G401 (cell line): ENCODE measurements around the gene PCDHGA8. TPM values are rescaled to one million over a fixed set of nuclear protein-coding genes. Genes with fewer than 3 reads are reported as not detected.
"Not testable (repeated sequence)": the region's sequence is repeated elsewhere in the genome, so short reads cannot be mapped to it uniquely, and the experiment has no call there.

Source experiments
- DNase-seq: peaks from one replicate; pipeline ENCODE4 v3.0.0-alpha.2; 2015; ENCODE audit warnings: low spot score
- in situ Hi-C: cut with HindIII; loops from 2 replicates; pipeline ENCODE4 v1.10.0; 2016; ENCODE audit warnings: low sequenced_read_pairs, mixed read lengths
- total RNA-seq: library from RNA; depleted of rRNA; stranded (reverse); fragments of >200 nt; shearing (Covaris generic); gene quantifications from 2 replicates; pipeline ENCODE4 v1.2.3, GENCODE V29; 2014

Gene PCDHGA8
- total RNA-seq, 1 experiment from 2014 or later: not detected

DNA sequence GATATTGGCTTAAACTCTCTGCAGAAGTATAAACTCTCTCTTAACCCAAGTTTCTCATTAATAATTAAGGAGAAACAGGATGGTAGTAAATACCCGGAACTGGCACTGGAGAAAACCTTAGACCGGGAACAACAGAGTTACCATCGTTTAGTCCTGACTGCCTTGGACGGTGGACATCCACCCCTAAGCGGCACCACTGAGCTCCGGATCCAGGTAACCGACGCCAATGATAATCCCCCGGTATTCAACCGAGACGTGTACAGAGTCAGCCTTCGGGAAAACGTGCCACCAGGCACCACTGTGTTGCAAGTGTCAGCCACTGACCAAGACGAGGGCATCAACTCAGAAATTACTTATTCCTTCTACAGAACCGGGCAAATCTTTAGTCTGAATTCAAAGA, 6.2 kb downstream of the PCDHGA8 start:
- in situ Hi-C loops: no loop called here

GRCh38 chr5:141399555-141400258, 7.3 kb downstream of the PCDHGA8 start:
- in situ Hi-C loops: no loop called here
- DNase-seq: no peak

More for the DNA sequence above, 6.2 kb downstream of the PCDHGA8 start:
- no peak for DNase-seq

- in situ Hi-C loops: no loop called here
- peak; percentile 37 for DNase-seq
Observed at GRCh38 chr5:141402553-141403243, 10.3 kb downstream of the PCDHGA8 start, which contains the start of gene PCDHGA9. PCDHGA9 (plus strand) TSS chr5:141402778; CDS start chr5:141402953, 175 bp downstream.

DNA sequence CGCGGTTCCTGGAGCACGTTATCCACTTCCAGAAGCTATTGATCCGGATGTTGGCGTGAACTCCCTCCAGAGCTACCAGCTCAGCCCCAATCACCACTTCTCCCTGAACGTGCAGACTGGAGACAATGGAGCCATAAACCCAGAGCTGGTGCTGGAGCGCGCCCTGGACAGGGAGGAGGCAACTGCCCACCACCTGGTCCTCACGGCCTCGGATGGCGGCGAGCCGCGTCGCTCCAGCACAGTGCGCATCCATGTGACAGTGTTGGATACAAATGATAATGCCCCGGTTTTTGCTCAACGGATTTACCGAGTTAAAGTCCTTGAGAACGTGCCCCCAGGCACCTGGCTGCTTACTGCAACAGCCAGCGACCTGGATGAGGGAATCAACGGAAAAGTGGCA, 11.0 kb downstream of the PCDHGA8 start:
- no peak for DNase-seq
- in situ Hi-C loops: no loop called here

DNA sequence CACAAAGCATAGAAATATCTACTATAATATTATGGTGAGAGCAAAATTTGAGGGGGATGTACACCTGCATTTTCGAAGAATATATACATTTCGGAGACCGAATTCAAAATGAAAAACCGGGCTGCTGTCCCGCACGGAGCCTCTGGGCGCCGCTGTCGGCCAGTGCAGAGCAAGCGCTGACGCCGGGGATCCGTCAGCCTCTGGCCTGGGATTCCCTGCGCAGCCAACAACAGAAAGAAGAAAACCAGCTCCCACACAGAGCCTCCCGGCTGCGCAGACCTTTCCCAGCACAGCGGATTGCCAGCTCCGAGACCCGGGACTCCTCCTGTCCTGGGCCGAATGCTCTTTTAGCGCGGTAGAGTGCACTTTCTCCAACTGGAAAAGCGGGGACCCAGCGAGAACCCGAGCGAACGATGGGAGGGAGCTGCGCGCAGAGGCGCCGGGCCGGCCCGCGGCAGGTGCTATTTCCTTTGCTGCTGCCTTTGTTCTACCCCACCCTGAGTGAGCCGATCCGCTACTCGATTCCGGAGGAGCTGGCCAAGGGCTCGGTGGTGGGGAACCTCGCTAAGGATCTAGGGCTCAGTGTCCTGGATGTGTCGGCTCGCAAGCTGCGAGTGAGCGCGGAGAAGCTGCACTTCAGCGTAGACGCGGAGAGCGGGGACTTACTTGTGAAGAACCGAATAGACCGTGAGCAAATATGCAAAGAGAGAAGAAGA, 15.5 kb downstream of the PCDHGA8 start, which contains the start of gene PCDHGB6:
Gene PCDHGB6, plus strand, starts transcription at position 232 of the 716 bp plus-strand sequence. Its CDS starts 182 bp downstream, at position 414.
- DNase-seq: peak; percentile 9
- in situ Hi-C loops: not testable (repeated sequence)

DNA sequence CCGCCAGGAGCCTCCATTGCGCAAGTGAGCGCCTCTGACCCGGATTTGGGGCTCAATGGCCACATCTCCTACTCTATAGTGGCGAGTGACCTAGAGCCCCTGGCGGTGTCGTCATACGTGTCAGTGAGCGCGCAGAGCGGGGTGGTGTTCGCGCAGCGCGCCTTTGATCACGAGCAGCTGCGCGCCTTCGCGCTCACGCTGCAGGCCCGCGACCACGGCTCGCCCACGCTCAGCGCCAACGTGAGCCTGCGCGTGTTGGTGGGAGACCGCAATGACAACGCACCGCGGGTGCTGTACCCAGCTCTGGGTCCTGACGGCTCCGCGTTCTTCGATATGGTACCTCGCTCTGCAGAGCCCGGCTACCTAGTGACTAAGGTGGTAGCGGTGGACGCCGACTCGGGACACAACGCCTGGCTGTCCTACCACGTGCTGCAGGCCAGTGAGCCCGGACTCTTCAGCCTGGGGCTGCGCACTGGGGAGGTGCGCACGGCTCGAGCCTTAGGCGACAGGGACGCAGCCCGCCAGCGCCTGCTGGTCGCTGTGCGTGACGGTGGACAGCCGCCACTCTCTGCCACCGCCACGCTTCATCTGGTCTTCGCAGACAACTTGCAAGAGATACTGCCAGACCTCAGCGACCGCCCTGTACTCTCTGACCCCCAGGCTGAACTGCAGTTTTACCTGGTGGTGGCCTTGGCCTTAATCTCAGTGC, 17.3 kb downstream of the PCDHGA8 start:
- in situ Hi-C loops: no loop called here
- DNase-seq: no peak

DNA sequence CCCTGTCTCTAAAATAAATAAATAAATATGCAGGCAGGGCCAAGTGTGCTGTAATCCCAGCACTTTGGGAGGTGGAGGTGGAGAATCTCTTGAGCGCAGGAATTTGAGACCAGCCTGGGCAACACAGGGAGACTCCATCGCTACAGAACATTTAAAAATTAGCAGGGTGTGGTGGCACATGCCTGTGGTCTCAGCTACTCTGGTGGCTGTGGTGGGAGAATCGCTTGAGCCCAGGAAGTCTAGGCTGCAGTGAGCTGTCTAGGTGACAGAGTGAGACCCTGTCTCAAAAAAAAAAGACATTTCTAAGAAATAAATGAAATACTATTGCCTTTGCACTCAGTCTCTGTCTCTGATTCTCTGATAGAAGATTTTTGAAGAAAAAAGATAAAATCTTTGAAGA, 19.1 kb downstream of the PCDHGA8 start:
- no peak for DNase-seq
- in situ Hi-C loops: no loop called here

- in situ Hi-C loops: no loop called here
- DNase-seq: peak; percentile 36
Observed at GRCh38 chr5:141412854-141413539, 20.6 kb downstream of the PCDHGA8 start, which contains the start of gene PCDHGA10. PCDHGA10 (plus strand) TSS chr5:141412987; CDS start chr5:141413176, 189 bp downstream.

GRCh38 chr5:141413540-141414069, 21.2 kb downstream of the PCDHGA8 start:
- in situ Hi-C loops: no loop called here
- DNase-seq: no peak

GRCh38 chr5:141414548-141415274, 22.3 kb downstream of the PCDHGA8 start:
- DNase-seq, in situ Hi-C loops: not testable (repeated sequence)

DNA sequence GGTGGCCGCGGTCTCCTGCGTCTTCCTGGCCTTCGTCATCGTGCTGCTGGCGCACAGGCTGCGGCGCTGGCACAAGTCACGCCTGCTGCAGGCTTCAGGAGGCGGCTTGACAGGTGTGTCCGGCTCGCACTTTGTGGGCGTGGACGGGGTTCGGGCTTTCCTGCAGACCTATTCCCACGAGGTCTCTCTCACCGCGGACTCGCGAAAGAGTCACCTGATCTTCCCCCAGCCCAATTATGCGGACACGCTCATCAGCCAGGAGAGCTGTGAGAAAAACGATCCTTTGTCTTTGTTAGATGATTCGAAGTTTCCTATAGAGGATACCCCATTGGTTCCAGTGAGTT, 22.8 kb downstream of the PCDHGA8 start:
- in situ Hi-C loops, DNase-seq: not testable (repeated sequence)

DNA sequence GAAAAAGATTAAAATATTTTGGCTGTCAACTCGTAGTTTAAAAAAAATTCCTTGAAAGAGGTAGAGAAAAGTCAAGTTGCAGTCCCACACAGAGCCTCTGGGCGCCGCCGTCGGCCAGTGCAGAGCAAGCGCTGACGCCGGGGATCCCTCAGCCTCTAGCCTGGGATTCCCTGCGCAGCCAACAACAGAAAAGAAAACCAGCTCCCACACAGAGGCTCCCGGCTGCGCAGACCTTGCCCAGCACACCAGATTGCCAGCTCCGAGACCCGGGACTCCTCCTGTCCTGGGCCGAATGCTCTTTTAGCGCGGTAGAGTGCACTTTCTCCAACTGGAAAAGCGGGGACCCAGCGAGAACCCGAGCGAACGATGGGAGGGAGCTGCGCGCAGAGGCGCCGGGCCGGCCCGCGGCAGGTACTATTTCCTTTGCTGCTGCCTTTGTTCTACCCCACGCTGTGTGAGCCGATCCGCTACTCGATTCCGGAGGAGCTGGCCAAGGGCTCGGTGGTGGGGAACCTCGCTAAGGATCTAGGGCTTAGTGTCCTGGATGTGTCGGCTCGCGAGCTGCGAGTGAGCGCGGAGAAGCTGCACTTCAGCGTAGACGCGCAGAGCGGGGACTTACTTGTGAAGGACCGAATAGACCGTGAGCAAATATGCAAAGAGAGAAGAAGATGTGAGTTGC, 25.2 kb downstream of the PCDHGA8 start, which contains the start of gene PCDHGB7:
Gene PCDHGB7, plus strand, starts transcription at position 184 of the 679 bp plus-strand sequence. Its CDS starts 183 bp downstream, at position 367.
- peak; percentile 67 for DNase-seq
- in situ Hi-C loops: not testable (repeated sequence)

DNA sequence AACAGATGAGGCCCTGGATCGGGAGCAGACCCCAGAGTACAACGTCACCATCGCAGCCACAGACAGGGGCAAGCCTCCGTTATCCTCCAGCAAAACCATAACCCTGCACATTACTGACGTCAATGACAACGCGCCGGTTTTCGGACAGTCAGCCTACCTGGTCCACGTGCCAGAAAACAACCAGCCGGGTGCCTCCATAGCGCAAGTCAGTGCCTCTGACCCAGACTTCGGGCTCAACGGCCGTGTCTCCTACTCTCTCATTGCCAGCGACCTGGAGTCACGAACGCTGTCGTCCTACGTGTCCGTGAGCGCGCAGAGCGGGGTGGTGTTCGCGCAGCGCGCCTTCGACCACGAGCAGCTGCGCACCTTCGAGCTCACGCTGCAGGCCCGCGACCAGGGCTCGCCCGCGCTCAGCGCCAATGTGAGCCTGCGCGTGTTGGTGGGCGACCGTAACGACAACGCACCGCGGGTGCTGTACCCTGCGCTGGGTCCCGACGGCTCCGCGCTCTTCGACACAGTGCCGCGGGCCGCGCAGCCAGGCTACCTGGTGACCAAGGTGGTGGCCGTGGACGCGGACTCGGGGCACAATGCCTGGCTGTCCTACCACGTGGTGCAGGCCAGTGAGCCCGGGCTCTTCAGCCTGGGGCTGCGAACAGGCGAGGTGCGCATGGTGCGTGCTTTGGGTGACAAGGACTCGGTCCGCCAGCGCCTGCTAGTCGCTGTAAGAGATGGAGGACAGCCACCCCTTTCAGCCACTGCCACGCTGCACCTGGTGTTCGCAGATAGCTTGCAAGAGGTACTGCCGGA, 26.8 kb downstream of the PCDHGA8 start:
- DNase-seq: no peak
- in situ Hi-C loops: no loop called here

GRCh38 chr5:141420855-141421488, 28.5 kb downstream of the PCDHGA8 start, which contains the start of gene PCDHGA11:
PCDHGA11 (plus strand) TSS chr5:141421051; CDS start chr5:141421228, 177 bp downstream.
- no peak for DNase-seq
- in situ Hi-C loops: no loop called here

DNA sequence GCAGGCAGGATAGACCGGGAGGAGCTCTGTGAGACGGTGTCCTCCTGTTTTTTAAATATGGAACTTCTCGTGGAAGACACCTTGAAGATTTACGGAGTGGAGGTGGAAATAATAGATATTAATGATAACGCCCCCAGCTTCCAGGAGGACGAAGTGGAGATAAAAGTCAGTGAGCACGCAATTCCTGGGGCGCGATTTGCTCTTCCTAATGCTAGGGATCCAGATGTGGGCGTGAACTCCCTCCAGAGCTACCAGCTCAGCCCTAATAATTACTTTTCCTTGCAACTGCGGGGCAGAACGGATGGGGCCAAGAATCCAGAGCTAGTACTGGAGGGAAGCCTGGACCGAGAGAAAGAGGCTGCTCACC, 29.0 kb downstream of the PCDHGA8 start:
- in situ Hi-C loops: no loop called here
- DNase-seq: no peak

- in situ Hi-C loops: no loop called here
- no peak for DNase-seq
Observed at GRCh38 chr5:141422742-141423291, 30.4 kb downstream of the PCDHGA8 start.
